PC-3 (cell line): ENCODE measurements around the gene C5. TPM values are rescaled to one million over a fixed set of nuclear protein-coding genes. Genes with fewer than 3 reads are reported as not detected.

Source experiments
- ATAC-seq: fragments of 200-7000 bp; cut with Tn5 transposase; 2 replicates; pipeline ENCODE4 v1.9.1; 2020; ENCODE audit warnings: mild to moderate bottlenecking, moderate library complexity
- Bru-seq: library from RNA; stranded (reverse); fragments of 400-500 nt; gene quantifications from one replicate; lab custom pipeline; 2021; lab: Mats Ljungman, UMichigan
- BruChase-seq, 2 experiments: library from RNA; stranded (reverse); fragments of 400-500 nt; gene quantifications; one replicate each; lab custom pipeline; 2021; lab: Mats Ljungman, UMichigan
- BruUV-seq: library from RNA; stranded (reverse); fragments of 400-500 nt; replicated peaks from 2 replicates; lab custom pipeline; 2021; lab: Mats Ljungman, UMichigan
- CTCF ChIA-PET: fragments of 300-600 bp; sonication (Branson Sonifier 250); formaldehyde crosslinking; loops from one replicate; lab custom pipeline; 2022; ENCODE audit warnings: antibody characterized with exemption; lab: Charles Lee
- POLR2A ChIA-PET: fragments of 300-600 bp; sonication (Branson Sonifier 250); formaldehyde crosslinking; loops from one replicate; lab custom pipeline; 2022; ENCODE audit warnings: antibody characterized with exemption; ENCODE audit not compliant: unreplicated experiment; lab: Charles Lee
- DNase-seq: peaks from one replicate; pipeline ENCODE4 v3.0.0-alpha.2; 2015
- H2AFZ ChIP-seq: fragments of 300-600 bp; sonication (generic); 2 replicates; pipeline ENCODE4 v1.6.0; 2016; ENCODE audit warnings: antibody characterized with exemption, low read length
- H3F3A ChIP-seq: fragments of 300-600 bp; sonication (generic); one replicate; pipeline ENCODE4 v1.6.0; 2017; ENCODE audit warnings: antibody characterized with exemption, low read length, control low read depth, mild to moderate bottlenecking; ENCODE audit not compliant: unreplicated experiment
- H3K27ac ChIP-seq: fragments of 300-600 bp; sonication (generic); 2 replicates; pipeline ENCODE4 v1.5.1; 2016; ENCODE audit warnings: mild to moderate bottlenecking, low read length
- H3K27me3 ChIP-seq: fragments of 300-600 bp; sonication (generic); 2 replicates; pipeline ENCODE4 v1.6.1; 2016; ENCODE audit warnings: low read length, mixed read lengths
- H3K36me3 ChIP-seq: fragments of 300-600 bp; sonication (generic); 2 replicates; pipeline ENCODE4 v1.6.1; 2016; ENCODE audit warnings: low read depth, mixed run types, low read length, mixed read lengths
- H3K4me1 ChIP-seq: fragments of 300-600 bp; sonication (generic); 2 replicates; pipeline ENCODE4 v1.5.1; 2016; ENCODE audit warnings: low read length; ENCODE audit not compliant: insufficient read depth
- H3K4me2 ChIP-seq: fragments of 300-600 bp; sonication (generic); 2 replicates; pipeline ENCODE4 v1.6.0; 2016; ENCODE audit warnings: low read length
- H3K4me3 ChIP-seq: fragments of 300-600 bp; sonication (generic); 2 replicates; pipeline ENCODE4 v1.5.1; 2016; ENCODE audit warnings: mild to moderate bottlenecking, low read length, mixed read lengths
- H3K79me2 ChIP-seq: fragments of 300-600 bp; sonication (generic); 2 replicates; pipeline ENCODE4 v1.6.1; 2017; ENCODE audit warnings: low read length, mixed read lengths
- H3K9ac ChIP-seq: fragments of 300-600 bp; sonication (generic); 2 replicates; pipeline ENCODE4 v1.6.0; 2016; ENCODE audit warnings: mild to moderate bottlenecking, low read length
- H3K9me2 ChIP-seq: fragments of 300-600 bp; sonication (generic); replicated peaks from 2 replicates; pipeline ENCODE4 v1.6.1; 2016; ENCODE audit warnings: mixed run types, low read length, mixed read lengths
- H3K9me3 ChIP-seq: fragments of 300-600 bp; sonication (generic); 2 replicates; pipeline ENCODE4 v1.6.1; 2016; ENCODE audit warnings: low read length, mixed read lengths
- H4K20me1 ChIP-seq: fragments of 300-600 bp; sonication (generic); 2 replicates; pipeline ENCODE4 v1.6.1; 2016; ENCODE audit warnings: low read length, mixed read lengths
- CTCF ChIP-seq: fragments of 300-600 bp; sonication (generic); conservative IDR thresholded peaks from 2 replicates; pipeline ENCODE4 v1.5.1; 2017; ENCODE audit warnings: antibody characterized with exemption, low read depth, mild to moderate bottlenecking, low read length
- EZH2 ChIP-seq: fragments of 300-600 bp; sonication (generic); IDR thresholded peaks from one replicate; pipeline ENCODE4 v1.6.1; 2017; ENCODE audit warnings: antibody characterized with exemption, mild to moderate bottlenecking, low read length; ENCODE audit not compliant: unreplicated experiment
- EZH2phosphoT487 ChIP-seq: fragments of 300-600 bp; sonication (generic); IDR thresholded peaks from 2 replicates; pipeline ENCODE4 v1.6.1; 2018; ENCODE audit warnings: mild to moderate bottlenecking, antibody characterized with exemption, low read length, borderline replicate concordance
- intact Hi-C: fragments of 100-400 bp; cut with micrococcal nuclease; formaldehyde crosslinking; loops from 2 replicates; pipeline ENCODE4 v1.9.0; 2023
- long read RNA-seq: library from polyadenylated mRNA; unstranded; transcript quantifications from one replicate; pipeline ENCODE4 v2.0.0, GENCODE V29; 2021; ENCODE audit not compliant: unreplicated experiment
- total RNA-seq: library from RNA; depleted of rRNA; stranded (reverse); fragments of >200 nt; gene quantifications from 2 replicates; pipeline ENCODE4 v1.2.3, GENCODE V29; 2014; rRNA removed

C5 gene
- 1.6 and 2.9 TPM in 2 replicates for total RNA-seq
- percentile 66 among the genes with signal in this experiment for Bru-seq, nascent RNA
- percentile 71 among the genes with signal in this experiment for BruChase-seq, experiment 1, labeled RNA remaining after a 6-hour chase
- BruChase-seq, experiment 2, labeled RNA remaining after a 2-hour chase = percentile 81 among the genes with signal in this experiment
- long read RNA-seq, partial matches to known transcripts = 39 of 114 reads
- long read RNA-seq, other reads (novel, unspliced or antisense) = 75 of 114 reads

- Histone ChIP-seq H3K27ac (no peak within 1 kb of the TSS), H3K36me3 (no peaks in the 10 kb centered on the region), H3K4me3 (no peak within 1 kb of the TSS), H3K4me2 (no peak within 1 kb of the TSS), H3K9me3 (no peaks in the 10 kb centered on the region), H3K9me2 (no peaks in the 10 kb centered on the region), H2AFZ (no peak within 1 kb of the TSS), H3K9ac (no peak within 1 kb of the TSS), H3K79me2 (no peaks in the 10 kb centered on the region), H4K20me1 (no peaks in the 10 kb centered on the region), H3F3A (no peaks in the 10 kb centered on the region), H3K4me1 (peaks cover 10% of the 10 kb centered on the region), H3K27me3 (no peaks in the 10 kb centered on the region)
- ATAC-seq = no peak
- ChIA-PET CTCF (no interaction called here), POLR2A (no interaction called here)
- intact Hi-C loops = no loop called here
- no peak for DNase-seq
- TF ChIP-seq CTCF (no peak), EZH2phosphoT487 (no peak), EZH2 (no peak)
- no TSS peak for BruUV-seq
Observed at GRCh38 chr9:121050128-121050988, at the start of gene C5. C5 (minus strand) TSS chr9:121050275; CDS start chr9:121050246, 29 bp downstream.

GRCh38 chr9:121098567-121099198 is 48.6 kb upstream of the C5 start:
- intact Hi-C loops = no loop called here
- CTCF ChIA-PET = no interaction called here

More at GRCh38 chr9:121098567-121099198, 48.6 kb upstream of the C5 start:
- no peak for ATAC-seq
- Histone ChIP-seq H3F3A (no peaks in the 10 kb centered on the region), H3K9ac (no peak overlapping the region), H2AFZ (no peak overlapping the region), H3K36me3 (no peaks in the 10 kb centered on the region), H3K27ac (no peak overlapping the region), H3K4me2 (no peak overlapping the region), H3K79me2 (no peaks in the 10 kb centered on the region), H3K27me3 (no peaks in the 10 kb centered on the region), H3K9me3 (no peaks in the 10 kb centered on the region), H3K4me1 (no peaks in the 10 kb centered on the region), H3K4me3 (no peak overlapping the region), H4K20me1 (no peaks in the 10 kb centered on the region), H3K9me2 (no peaks in the 10 kb centered on the region)
- no peak for TF ChIP-seq EZH2
- TF ChIP-seq EZH2phosphoT487 = no peak
- no peak for TF ChIP-seq CTCF
- DNase-seq = no peak
- POLR2A ChIA-PET = no interaction called here
- no TSS peak for BruUV-seq
